Gastroesophageal sphincter (tissue), 3 donors: ENCODE results near the gene SAP30L.

Source experiments
- EP300 ChIP-seq: sonication (generic); formaldehyde crosslinking; IDR thresholded peaks from one replicate; pipeline ENCODE4 v1.6.1; 2017; ENCODE audit warnings: antibody characterized with exemption, mild to moderate bottlenecking
- POLR2A ChIP-seq, 2 donors: fragments of 450-650 bp; IDR thresholded peaks; one replicate each; pipeline ENCODE4 v1.6.1; 2017; ENCODE audit warnings: antibody characterized with exemption in 2 of 2, mild to moderate bottlenecking in 2 of 2, moderate library complexity in 1 of 2
- POLR2AphosphoS5 ChIP-seq: sonication (generic); formaldehyde crosslinking; IDR thresholded peaks from one replicate; pipeline ENCODE4 v1.6.1; 2017; ENCODE audit warnings: antibody characterized with exemption
- TF ChIP-seq, protein P1 (sequence below), 4 experiments: fragments of 200-600 bp in 2 of 4; fragments of 450-650 bp in 2 of 4; sonication (generic) in 1 of 4; IDR thresholded peaks; one replicate each; pipeline ENCODE4 v1.5.1; 2017 to 2019; ENCODE audit warnings: antibody characterized with exemption in 4 of 4, mild to moderate bottlenecking in 2 of 4, moderate library complexity in 2 of 4

GRCh38 chr5:154480847-154481246 lies 35.0 kb downstream of the SAP30L start:
- TF ChIP-seq, protein P1, sequence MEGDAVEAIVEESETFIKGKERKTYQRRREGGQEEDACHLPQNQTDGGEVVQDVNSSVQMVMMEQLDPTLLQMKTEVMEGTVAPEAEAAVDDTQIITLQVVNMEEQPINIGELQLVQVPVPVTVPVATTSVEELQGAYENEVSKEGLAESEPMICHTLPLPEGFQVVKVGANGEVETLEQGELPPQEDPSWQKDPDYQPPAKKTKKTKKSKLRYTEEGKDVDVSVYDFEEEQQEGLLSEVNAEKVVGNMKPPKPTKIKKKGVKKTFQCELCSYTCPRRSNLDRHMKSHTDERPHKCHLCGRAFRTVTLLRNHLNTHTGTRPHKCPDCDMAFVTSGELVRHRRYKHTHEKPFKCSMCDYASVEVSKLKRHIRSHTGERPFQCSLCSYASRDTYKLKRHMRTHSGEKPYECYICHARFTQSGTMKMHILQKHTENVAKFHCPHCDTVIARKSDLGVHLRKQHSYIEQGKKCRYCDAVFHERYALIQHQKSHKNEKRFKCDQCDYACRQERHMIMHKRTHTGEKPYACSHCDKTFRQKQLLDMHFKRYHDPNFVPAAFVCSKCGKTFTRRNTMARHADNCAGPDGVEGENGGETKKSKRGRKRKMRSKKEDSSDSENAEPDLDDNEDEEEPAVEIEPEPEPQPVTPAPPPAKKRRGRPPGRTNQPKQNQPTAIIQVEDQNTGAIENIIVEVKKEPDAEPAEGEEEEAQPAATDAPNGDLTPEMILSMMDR (IDR thresholded peaks at IDR 0.05) = no peak
- TF ChIP-seq POLR2AphosphoS5 = no peak
- no peak for TF ChIP-seq POLR2A (IDR thresholded peaks at IDR 0.05)
- no peak for TF ChIP-seq EP300
